ENCODE measurements around the gene SCARB1.

GRCh38 chr12:124779161-124780141, 84.2 kb downstream of the SCARB1 start:
- TF ChIP-seq, protein P1, sequence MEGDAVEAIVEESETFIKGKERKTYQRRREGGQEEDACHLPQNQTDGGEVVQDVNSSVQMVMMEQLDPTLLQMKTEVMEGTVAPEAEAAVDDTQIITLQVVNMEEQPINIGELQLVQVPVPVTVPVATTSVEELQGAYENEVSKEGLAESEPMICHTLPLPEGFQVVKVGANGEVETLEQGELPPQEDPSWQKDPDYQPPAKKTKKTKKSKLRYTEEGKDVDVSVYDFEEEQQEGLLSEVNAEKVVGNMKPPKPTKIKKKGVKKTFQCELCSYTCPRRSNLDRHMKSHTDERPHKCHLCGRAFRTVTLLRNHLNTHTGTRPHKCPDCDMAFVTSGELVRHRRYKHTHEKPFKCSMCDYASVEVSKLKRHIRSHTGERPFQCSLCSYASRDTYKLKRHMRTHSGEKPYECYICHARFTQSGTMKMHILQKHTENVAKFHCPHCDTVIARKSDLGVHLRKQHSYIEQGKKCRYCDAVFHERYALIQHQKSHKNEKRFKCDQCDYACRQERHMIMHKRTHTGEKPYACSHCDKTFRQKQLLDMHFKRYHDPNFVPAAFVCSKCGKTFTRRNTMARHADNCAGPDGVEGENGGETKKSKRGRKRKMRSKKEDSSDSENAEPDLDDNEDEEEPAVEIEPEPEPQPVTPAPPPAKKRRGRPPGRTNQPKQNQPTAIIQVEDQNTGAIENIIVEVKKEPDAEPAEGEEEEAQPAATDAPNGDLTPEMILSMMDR (IDR thresholded peaks at IDR 0.05): no peak
- no peak for TF ChIP-seq ZFX (IDR thresholded peaks at IDR 0.05; ENCODE audit: borderline replicate concordance)

All from 22Rv1 (cell line).